ENCODE results near the gene IFT25. TPM values are rescaled to one million over a fixed set of nuclear protein-coding genes. Genes with fewer than 3 reads are reported as not detected.

IFT25 gene
- 10 to 100 TPM; 28.9 to 44.6 TPM for total RNA-seq

DNA sequence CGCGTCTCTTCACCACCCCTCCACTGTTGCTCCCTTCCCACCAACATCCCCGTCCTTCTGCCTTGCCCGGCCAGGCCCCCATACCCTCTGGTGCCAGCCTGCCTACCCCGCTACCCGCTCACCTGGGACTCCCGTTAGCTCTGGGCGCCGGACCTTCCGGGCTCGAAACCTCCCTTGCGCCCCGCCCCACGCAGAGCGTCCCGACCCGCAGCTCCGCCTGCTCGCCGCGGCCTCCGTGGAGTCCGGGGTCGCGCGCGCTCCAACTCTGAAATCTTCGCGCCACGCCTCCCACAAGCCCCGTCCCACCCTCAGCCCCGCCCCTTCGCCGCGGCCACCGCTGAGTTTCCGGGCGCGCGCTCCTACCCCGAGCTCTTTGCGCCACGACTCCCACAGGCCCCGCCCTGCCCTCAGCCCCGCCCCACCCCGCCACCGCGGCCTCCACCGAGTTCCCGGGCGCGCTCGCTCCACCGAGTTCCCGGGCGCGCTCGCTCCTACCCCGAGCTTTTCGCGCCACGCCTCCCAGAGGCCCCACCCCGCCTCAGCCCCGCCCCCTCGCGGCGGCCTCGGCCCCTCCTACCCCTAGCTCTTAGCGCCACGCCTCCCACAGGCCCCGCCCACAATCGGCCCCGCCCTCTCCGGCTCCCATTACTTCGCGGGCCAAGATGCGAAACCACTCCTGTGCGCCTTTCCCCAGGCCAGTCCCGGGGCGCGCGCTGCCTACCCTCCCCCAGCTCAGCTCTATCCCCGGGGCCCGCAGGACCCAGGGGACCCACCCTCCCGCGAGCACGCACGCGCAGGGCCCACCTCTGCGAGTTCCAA lies at the start of gene IFT25:
Gene IFT25, minus strand, starts transcription at position 267 of the 819 bp plus-strand sequence. CDS start 5,617 bp downstream, outside the sequence.

GRCh38 chr1:53946252-53947171 lies 1.0 kb upstream of the IFT25 start, which contains the start of gene LRRC42:
Gene LRRC42, plus strand, starts transcription at chr1:53946350. Its CDS starts 5,650 bp downstream, at chr1:53952000.

DNA sequence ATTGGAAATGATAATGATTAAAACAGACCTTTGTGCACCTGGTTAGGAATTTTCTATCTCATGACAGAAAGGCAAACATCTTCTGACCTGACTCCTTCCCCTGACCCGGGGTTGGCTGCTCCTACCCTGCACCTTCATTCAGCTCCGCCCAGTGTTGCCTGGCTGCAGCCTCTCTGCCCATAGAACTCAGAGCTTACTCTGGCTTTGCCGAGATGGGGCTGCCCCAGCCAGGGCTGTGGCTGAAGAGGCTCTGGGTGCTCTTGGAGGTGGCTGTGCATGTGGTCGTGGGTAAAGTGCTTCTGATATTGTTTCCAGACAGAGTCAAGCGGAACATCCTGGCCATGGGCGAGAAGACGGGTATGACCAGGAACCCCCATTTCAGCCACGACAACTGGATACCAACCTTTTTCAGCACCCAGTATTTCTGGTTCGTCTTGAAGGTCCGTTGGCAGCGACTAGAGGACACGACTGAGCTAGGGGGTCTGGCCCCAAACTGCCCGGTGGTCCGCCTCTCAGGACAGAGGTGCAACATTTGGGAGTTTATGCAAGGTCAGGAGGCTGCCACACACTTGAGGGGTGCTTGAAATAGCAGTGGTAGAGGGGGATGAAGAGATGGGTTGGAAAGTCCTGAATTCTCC lies 51.4 kb downstream of the IFT25 start, which contains the start of gene DIO1:
Gene DIO1, plus strand, starts transcription at position 189 of the 638 bp plus-strand sequence. Its CDS starts 24 bp downstream, at position 213.

DNA sequence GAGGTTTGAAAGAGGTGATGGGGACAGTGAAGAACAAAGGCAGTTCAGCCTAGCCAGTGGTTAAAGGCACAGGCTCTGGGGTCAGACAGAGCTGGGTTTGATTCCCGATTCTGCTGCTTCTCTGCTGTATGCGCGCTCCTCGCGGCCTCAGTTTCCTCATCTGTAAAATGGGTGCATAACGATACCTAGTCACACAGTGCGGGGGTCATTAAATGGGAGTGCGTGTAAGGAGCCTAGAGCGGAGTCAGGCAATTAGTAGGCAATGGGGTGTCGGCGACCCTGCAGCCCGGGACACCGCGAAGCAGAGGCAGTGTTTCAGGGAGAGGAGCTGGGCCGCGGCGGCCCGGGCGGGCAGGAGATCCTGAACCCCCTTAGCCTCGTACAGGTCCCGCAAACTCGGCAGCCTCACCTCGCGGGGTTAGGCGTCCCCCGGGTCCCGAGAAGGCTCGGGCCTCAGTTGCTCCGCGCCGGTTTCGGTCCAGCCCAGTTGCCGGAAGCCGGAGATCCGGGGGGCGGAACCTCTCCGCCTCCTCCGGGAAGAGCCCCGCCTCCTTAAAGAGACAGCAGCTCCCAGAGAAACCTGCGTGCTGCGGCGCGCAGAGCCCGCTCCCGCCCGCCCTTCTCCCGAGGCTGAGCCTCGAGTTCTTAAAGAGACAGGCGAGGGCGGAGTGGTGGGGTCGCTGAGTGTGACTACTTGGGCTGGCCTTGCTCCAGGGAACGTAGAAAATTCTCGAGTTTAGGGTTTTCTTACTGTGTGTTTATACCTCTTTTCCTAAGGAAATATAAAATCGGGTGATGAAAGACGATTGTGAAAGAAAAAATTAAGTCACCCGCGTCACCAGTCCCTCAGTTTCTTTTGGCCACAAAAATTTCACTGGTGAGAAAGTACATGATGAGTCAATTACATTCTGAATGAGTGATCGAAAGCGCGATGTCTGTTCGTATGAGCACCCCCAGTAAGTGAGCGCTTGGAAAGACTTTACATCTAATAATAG lies 55.9 kb downstream of the IFT25 start, which contains the start of gene YIPF1:
Gene YIPF1, minus strand, starts transcription at position 494 of the 995 bp plus-strand sequence. CDS start 860 bp downstream, outside the sequence.

Other genes starting within 250 kb of the IFT25 start
- under 1 TPM; under 0.01 to 0.33 TPM for gene GLIS1, start 206.5 kb downstream of the IFT25 start, total RNA-seq
- 10 to 100 TPM; 15.1 to 48.0 TPM for gene NDC1, start 107.4 kb downstream of the IFT25 start, total RNA-seq
- 10 to 100 TPM; 31.3 to 32.6 TPM for gene YIPF1, start 55.9 kb downstream of the IFT25 start, total RNA-seq
- under 1 TPM in 1 of 2 donors, not detected in 1; under 0.01 TPM for gene DIO1, start 51.5 kb downstream of the IFT25 start, total RNA-seq
- gene LRRC42, start 651 bp upstream of the IFT25 start, total RNA-seq, result 10 to 100 TPM; 21.7 to 32.0 TPM
- gene LDLRAD1, start 72.5 kb upstream of the IFT25 start, total RNA-seq, result not detected
- gene TMEM59, start 107.5 kb upstream of the IFT25 start, total RNA-seq, result 100 to 1,000 TPM; 176 to 214 TPM
- 1 to 10 TPM; 3.1 to 5.0 TPM for gene TCEANC2, start 107.9 kb upstream of the IFT25 start, total RNA-seq
- gene CDCP2, start 207.3 kb upstream of the IFT25 start, total RNA-seq, result under 1 TPM in 1 of 2 donors, not detected in 1; under 0.01 TPM

Data from melanocyte of skin (primary cell).